Bronchial epithelial cell (primary cell): ENCODE results near the gene PPM1K. TPM values are rescaled to one million over a fixed set of nuclear protein-coding genes. Genes with fewer than 3 reads are reported as not detected.

Experiments
- DNase-seq: peaks from one replicate; pipeline ENCODE4 v3.0.0-alpha.2; 2010; ENCODE audit warnings: low read depth
- FAIRE-seq: peaks from 2 replicates; lab custom pipeline; 2011; peaks lifted over from hg19 to GRCh38; lab: Jason Lieb, UNC
- H3K27me3 ChIP-seq: 2 replicates; pipeline ENCODE4 v1.5.1; 2011; ENCODE audit warnings: low read length; ENCODE audit not compliant: control insufficient read depth, insufficient read depth
- H3K36me3 ChIP-seq: 2 replicates; pipeline ENCODE4 v1.5.1; 2011; ENCODE audit warnings: low read length; ENCODE audit not compliant: control insufficient read depth, insufficient read depth
- H3K4me3 ChIP-seq: 2 replicates; pipeline ENCODE4 v1.5.1; 2011; ENCODE audit warnings: mild to moderate bottlenecking, low read depth, low read length, control low read depth
- total RNA-seq: library from RNA; depleted of rRNA; stranded (reverse); fragments of >200 nt; gene quantifications from 2 replicates; pipeline ENCODE4 v1.2.1, GENCODE V29; 2014
- TF ChIP-seq, protein P1 (sequence below): IDR thresholded peaks from 2 replicates; pipeline ENCODE4 v1.5.1; 2011; ENCODE audit warnings: mild to moderate bottlenecking, moderate library complexity, low read length, control low read depth, inconsistent platforms; ENCODE audit not compliant: insufficient read depth, severe bottlenecking

Gene PPM1K
- total RNA-seq, 1 donor from 2014 or later: 9.5 TPM

DNA sequence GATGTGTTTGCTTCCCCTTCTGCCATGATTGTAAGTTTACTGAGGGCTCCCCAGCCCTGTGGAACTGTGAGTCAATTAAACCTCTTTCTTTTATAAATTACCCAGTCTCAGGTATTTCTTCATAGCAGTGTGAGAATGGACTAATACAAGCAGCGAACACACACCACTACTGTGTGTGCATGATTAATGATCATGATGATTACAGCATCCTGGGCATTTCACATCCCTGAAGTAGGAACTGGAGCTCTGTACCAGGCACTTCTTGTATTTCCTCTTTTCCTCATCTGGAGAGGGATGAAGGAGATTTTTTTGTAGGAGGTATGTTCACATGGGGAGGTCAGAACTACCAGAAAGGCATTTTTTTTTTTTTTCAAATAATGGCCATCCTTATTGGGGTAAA lies 60.8 kb downstream of the PPM1K start:
- FAIRE-seq (no peak), DNase-seq (no peak)
- Histone ChIP-seq H3K27me3 (no peaks in the 10 kb centered on the region), H3K4me3 (no peak overlapping the region), H3K36me3 (no peaks in the 10 kb centered on the region)
- TF ChIP-seq, protein P1, sequence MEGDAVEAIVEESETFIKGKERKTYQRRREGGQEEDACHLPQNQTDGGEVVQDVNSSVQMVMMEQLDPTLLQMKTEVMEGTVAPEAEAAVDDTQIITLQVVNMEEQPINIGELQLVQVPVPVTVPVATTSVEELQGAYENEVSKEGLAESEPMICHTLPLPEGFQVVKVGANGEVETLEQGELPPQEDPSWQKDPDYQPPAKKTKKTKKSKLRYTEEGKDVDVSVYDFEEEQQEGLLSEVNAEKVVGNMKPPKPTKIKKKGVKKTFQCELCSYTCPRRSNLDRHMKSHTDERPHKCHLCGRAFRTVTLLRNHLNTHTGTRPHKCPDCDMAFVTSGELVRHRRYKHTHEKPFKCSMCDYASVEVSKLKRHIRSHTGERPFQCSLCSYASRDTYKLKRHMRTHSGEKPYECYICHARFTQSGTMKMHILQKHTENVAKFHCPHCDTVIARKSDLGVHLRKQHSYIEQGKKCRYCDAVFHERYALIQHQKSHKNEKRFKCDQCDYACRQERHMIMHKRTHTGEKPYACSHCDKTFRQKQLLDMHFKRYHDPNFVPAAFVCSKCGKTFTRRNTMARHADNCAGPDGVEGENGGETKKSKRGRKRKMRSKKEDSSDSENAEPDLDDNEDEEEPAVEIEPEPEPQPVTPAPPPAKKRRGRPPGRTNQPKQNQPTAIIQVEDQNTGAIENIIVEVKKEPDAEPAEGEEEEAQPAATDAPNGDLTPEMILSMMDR: no peak

DNA sequence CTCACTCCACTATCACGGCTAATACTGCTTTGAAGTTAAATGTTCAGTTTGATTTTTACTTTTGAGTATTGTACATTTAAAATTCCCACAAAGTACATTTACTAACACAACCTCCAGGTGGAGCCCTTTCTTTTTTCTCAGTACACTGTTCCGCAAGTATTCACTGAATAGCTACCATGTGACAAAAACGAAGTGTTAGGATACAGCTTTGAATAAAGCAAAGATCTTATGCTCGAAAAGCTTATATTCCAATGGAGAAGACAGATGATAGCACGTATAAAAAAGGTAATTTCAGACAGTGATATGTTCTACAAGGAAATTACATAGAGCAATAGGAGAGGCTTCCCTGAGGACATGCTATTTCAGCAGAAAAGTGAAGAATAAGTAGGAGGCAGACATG lies 65.3 kb downstream of the PPM1K start:
- FAIRE-seq (no peak), DNase-seq (peak; percentile 46)
- H3K36me3 ChIP-seq: no peaks in the 10 kb centered on the region
- no peak overlapping the region for H3K4me3 ChIP-seq
- no peaks in the 10 kb centered on the region for H3K27me3 ChIP-seq
- TF ChIP-seq, protein P1: peak; percentile 33

DNA sequence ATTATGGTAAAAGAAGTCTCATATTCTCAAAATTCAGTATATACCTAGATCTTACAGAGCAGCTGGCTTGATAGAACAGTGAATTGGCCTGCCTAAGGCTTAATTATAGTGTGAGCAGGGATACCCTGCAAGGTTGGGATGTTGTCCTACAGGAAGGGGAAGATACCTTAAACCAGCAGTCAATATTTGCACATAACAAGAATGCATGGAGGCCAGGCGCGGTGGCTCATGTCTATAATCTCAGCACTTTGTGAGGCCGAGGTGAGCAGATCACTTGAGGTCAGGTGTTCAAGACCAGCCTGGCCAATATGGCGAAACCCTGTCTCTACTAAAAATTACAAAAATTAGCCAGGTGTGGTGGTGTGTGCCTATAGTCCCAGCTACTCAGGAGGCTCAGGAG lies 67.2 kb downstream of the PPM1K start:
- DNase-seq (no peak), FAIRE-seq (no peak)
- Histone ChIP-seq H3K36me3 (no peaks in the 10 kb centered on the region), H3K27me3 (no peaks in the 10 kb centered on the region), H3K4me3 (no peak overlapping the region)
- TF ChIP-seq, protein P1: no peak

DNA sequence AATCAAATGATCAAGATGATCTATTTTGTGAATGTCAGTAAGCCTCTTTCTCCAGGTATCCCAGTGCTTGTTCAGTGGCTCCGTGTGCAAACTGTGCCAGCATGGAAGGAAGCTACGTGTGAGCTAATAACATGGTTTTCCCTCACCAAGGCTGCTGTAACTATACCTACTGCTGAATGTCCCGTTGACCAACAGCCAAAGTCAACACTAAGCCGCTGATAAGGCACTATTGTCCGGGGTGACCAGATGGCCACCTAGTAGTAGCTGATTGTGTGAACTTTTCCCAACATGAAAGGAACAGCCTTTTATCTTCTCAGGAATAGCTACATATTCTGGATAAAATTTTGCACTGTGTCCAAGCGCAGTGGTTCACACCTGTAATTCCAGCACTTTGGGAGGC lies 68.0 kb downstream of the PPM1K start:
- TF ChIP-seq, protein P1: no peak
- Histone ChIP-seq H3K27me3 (no peaks in the 10 kb centered on the region), H3K4me3 (no peak overlapping the region), H3K36me3 (no peaks in the 10 kb centered on the region)
- no peak for DNase-seq
- no peak for FAIRE-seq

DNA sequence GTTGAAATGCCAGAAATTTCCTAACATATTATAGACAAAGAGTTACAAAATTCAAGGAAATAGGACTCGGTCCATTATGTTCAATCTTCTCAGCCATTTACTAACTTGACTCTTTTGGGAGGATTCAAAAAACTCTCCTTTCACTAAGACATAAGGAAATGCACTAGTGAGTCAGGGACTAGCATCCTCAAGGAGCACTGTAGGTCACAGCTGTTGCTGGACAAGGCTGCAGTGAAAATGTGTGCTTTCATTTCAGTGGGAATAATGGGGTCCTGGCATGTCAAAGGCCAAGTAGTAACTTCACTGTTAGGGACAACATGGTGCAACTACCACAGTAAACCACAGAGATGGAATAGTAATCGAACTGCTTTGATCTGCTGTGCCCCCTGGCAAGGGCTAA lies 69.0 kb downstream of the PPM1K start:
- H3K36me3 ChIP-seq: no peaks in the 10 kb centered on the region
- FAIRE-seq (no peak), DNase-seq (no peak)
- H3K4me3 ChIP-seq: no peak overlapping the region
- H3K27me3 ChIP-seq: no peaks in the 10 kb centered on the region
- TF ChIP-seq, protein P1: no peak

DNA sequence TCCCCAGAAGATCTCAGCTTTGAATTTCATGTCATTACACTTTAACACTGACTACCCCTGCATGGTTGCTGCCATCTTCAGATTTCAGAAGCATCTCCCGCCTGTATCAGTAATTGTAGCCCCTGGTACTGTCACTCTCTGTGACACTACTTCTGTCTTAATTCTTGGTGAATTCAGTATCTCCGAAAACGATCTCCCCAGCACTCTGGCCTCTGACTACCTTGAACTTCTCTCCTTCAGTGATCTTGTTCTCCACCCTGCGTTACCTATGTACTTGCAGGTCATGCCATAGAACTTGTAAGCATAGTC lies 72.2 kb downstream of the PPM1K start:
- H3K4me3 ChIP-seq: no peak overlapping the region
- FAIRE-seq (no peak), DNase-seq (no peak)
- H3K36me3 ChIP-seq: no peaks in the 10 kb centered on the region
- TF ChIP-seq, protein P1: no peak
- H3K27me3 ChIP-seq: no peaks in the 10 kb centered on the region
